Suprapubic skin (tissue), 4 donors: ENCODE measurements around the gene CCNT2. TPM values are rescaled to one million over a fixed set of nuclear protein-coding genes. Genes with fewer than 3 reads are reported as not detected.

Experiments used
- DNase-seq, 2 donors: peaks; one replicate each; pipeline ENCODE4 v3.0.0-alpha.2; 2019; ENCODE audit warnings: low spot score in 2 of 2
- H3K27ac ChIP-seq: fragments of 200-600 bp; sonication (generic); one replicate; pipeline ENCODE4 v1.5.1; 2019
- H3K27me3 ChIP-seq: fragments of 200-600 bp; sonication (generic); one replicate; pipeline ENCODE4 v1.5.1; 2019
- H3K36me3 ChIP-seq: fragments of 200-600 bp; sonication (generic); one replicate; pipeline ENCODE4 v1.5.1; 2019
- H3K4me1 ChIP-seq: fragments of 200-600 bp; sonication (generic); one replicate; pipeline ENCODE4 v1.5.1; 2019
- H3K4me3 ChIP-seq: fragments of 200-600 bp; sonication (generic); one replicate; pipeline ENCODE4 v1.5.1; 2019; ENCODE audit warnings: mild to moderate bottlenecking
- H3K9me3 ChIP-seq: fragments of 200-600 bp; sonication (generic); one replicate; pipeline ENCODE4 v1.5.1; 2019
- CTCF ChIP-seq, 2 donors: fragments of 200-600 bp in 1 of 2; fragments of 450-650 bp in 1 of 2; sonication (generic) in 1 of 2; IDR thresholded peaks; one replicate each; pipeline ENCODE4 v1.5.1; 2016 to 2019; ENCODE audit warnings: antibody characterized with exemption in 2 of 2, mild to moderate bottlenecking in 1 of 2, moderate library complexity in 1 of 2
- EP300 ChIP-seq: sonication (generic); formaldehyde crosslinking; IDR thresholded peaks from one replicate; pipeline ENCODE4 v1.6.1; 2017; ENCODE audit warnings: antibody characterized with exemption
- POLR2A ChIP-seq, 2 donors: fragments of 450-650 bp; IDR thresholded peaks; one replicate each; pipeline ENCODE4 v1.6.1; 2017; ENCODE audit warnings: antibody characterized with exemption in 2 of 2, mild to moderate bottlenecking in 2 of 2, moderate library complexity in 2 of 2
- POLR2AphosphoS5 ChIP-seq, 3 donors: sonication (generic); formaldehyde crosslinking; IDR thresholded peaks; one replicate each; pipeline ENCODE4 v1.6.1; 2017; ENCODE audit warnings: antibody characterized with exemption in 3 of 3
- WGBS: methylation state at CpG from one replicate; pipeline ENCODE4 v1.1.5; 2018; 5-methylcytosine and 5-hydroxymethylcytosine counted together
- total RNA-seq, 4 donors: library from RNA; depleted of rRNA; stranded (reverse); fragments of >200 nt; gene quantifications; one replicate each; pipeline ENCODE4 v1.1.0, GENCODE V29; 2016

CCNT2 gene
- total RNA-seq, 4 donors from 2014 or later = 24.0 to 55.8 (median 33.0) TPM

GRCh38 chr2:135004005-135004746 lies 85.6 kb downstream of the CCNT2 start:
- TF ChIP-seq EP300 = no peak
- no peak for TF ChIP-seq POLR2AphosphoS5 (IDR thresholded peaks at IDR 0.05)
- peak; percentile 68 to 88 for TF ChIP-seq CTCF (IDR thresholded peaks at IDR 0.05)
- TF ChIP-seq POLR2A (IDR thresholded peaks at IDR 0.05) = no peak
- peaks cover 27% of the 10 kb centered on the region for H3K27me3 ChIP-seq
- no peak overlapping the region for H3K4me3 ChIP-seq
- no peaks in the 10 kb centered on the region for H3K9me3 ChIP-seq
- no peaks in the 10 kb centered on the region for H3K36me3 ChIP-seq
- peaks cover 3% of the 10 kb centered on the region for H3K4me1 ChIP-seq
- peak; percentile 69 to 78 for DNase-seq
- 10% methylated on average over 17 of the region's 17 CpGs for WGBS
- H3K27ac ChIP-seq = no peak overlapping the region

GRCh38 chr2:135005753-135006152 lies 87.1 kb downstream of the CCNT2 start:
- H3K4me3 ChIP-seq = no peak overlapping the region
- H3K4me1 ChIP-seq = peaks cover 3% of the 10 kb centered on the region
- H3K27ac ChIP-seq = no peak overlapping the region
- H3K9me3 ChIP-seq = no peaks in the 10 kb centered on the region
- H3K27me3 ChIP-seq = peaks cover 27% of the 10 kb centered on the region
- TF ChIP-seq CTCF (IDR thresholded peaks at IDR 0.05) = no peak
- no peak for TF ChIP-seq POLR2A (IDR thresholded peaks at IDR 0.05)
- no peak for DNase-seq
- WGBS = 48% methylated on average over 3 of the region's 3 CpGs
- no peaks in the 10 kb centered on the region for H3K36me3 ChIP-seq

Other genes with a start within 250 kb of the CCNT2 start
- gene TMEM163, start 199.8 kb upstream of the CCNT2 start, total RNA-seq = under 1 TPM in 2 of 4 donors, not detected in 2; 0.23 to 0.72 TPM
- under 1 TPM in 1 of 4 donors, not detected in 3; 0.56 TPM for gene ACMSD, start 80.2 kb upstream of the CCNT2 start, total RNA-seq
- gene MAP3K19, start 128.6 kb downstream of the CCNT2 start, total RNA-seq = not detected
- gene RAB3GAP1, start 133.5 kb downstream of the CCNT2 start, total RNA-seq = 10 to 100 TPM; 36.8 to 62.0 (median 52.6) TPM